ENCODE results near the gene TOP3A.

Gene TOP3A

GRCh38 chr17:18253947-18254821, 60.6 kb downstream of the TOP3A start:
- DNase-seq, result no peak

GRCh38 chr17:18253187-18253884, 61.5 kb downstream of the TOP3A start:
- DNase-seq, result no peak

GRCh38 chr17:18252160-18252559, 62.6 kb downstream of the TOP3A start:
- no peak for DNase-seq

GRCh38 chr17:18251204-18251603, 63.6 kb downstream of the TOP3A start:
- DNase-seq, result no peak

- DNase-seq, result no peak
These were observed 64.1 kb downstream of the TOP3A start for GRCh38 chr17:18250708-18251107.

GRCh38 chr17:18250259-18250658, 64.5 kb downstream of the TOP3A start:
- DNase-seq, result no peak

GRCh38 chr17:18248811-18249210, 66.0 kb downstream of the TOP3A start:
- no peak for DNase-seq

- peak; percentile 75 for DNase-seq
These were observed 66.5 kb downstream of the TOP3A start for GRCh38 chr17:18248300-18248731.

GRCh38 chr17:18247613-18248001, 67.2 kb downstream of the TOP3A start:
- DNase-seq, result no peak

- peak; percentile 78 for DNase-seq
These were observed 67.7 kb downstream of the TOP3A start for GRCh38 chr17:18246880-18247612.

- no peak for DNase-seq
These were observed 68.6 kb downstream of the TOP3A start for GRCh38 chr17:18246109-18246725.

GRCh38 chr17:18245038-18245776, 69.6 kb downstream of the TOP3A start:
- DNase-seq, result no peak

GRCh38 chr17:18241229-18241871, 73.4 kb downstream of the TOP3A start:
- DNase-seq, result no peak

- DNase-seq, result no peak
These were observed 74.3 kb downstream of the TOP3A start for GRCh38 chr17:18240449-18240848.

GRCh38 chr17:18238299-18238698, 76.5 kb downstream of the TOP3A start:
- DNase-seq, result no peak

GRCh38 chr17:18237461-18237860, 77.3 kb downstream of the TOP3A start:
- DNase-seq, result no peak

GRCh38 chr17:18236494-18236893, 78.3 kb downstream of the TOP3A start:
- DNase-seq, result no peak

- peak; percentile 65 for DNase-seq
These were observed 79.0 kb downstream of the TOP3A start for GRCh38 chr17:18235743-18236256.

GRCh38 chr17:18234853-18235380, 79.9 kb downstream of the TOP3A start:
- DNase-seq, result no peak

GRCh38 chr17:18233803-18234518, 80.8 kb downstream of the TOP3A start:
- DNase-seq, result no peak

- no peak for DNase-seq
These were observed 83.6 kb downstream of the TOP3A start for GRCh38 chr17:18231164-18231563.

Measured in activated CD4-positive, alpha-beta T cell treated with anti-CD3 and anti-CD28 coated beads for 48 hours (primary cell).